Measurements from ENCODE around the gene CTNNBL1. TPM values are rescaled to one million over a fixed set of nuclear protein-coding genes. Genes with fewer than 3 reads are reported as not detected.

Gene CTNNBL1
- total and polyA plus RNA-seq, 2 donors (not counting 3 experiments of a cell fraction or from before 2014, with no cell fraction given) = 20.8 to 60.2 TPM

GRCh38 chr20:37920679-37921322 is 227.0 kb downstream of the CTNNBL1 start:
- Histone ChIP-seq H3K27me3 (ENCODE audit: control insufficient read depth in 2 of 2, insufficient read depth in 2 of 2, low read length in 2 of 2) (peaks cover 22 to 40% of the 10 kb centered on the region in 2 experiments), H3K36me3 (ENCODE audit: control insufficient read depth in 2 of 2, extremely low read depth in 1 of 2, insufficient read depth in 2 of 2, low read length in 2 of 2) (no peaks in the 10 kb centered on the region), H3K79me2 (ENCODE audit: control insufficient read depth, insufficient read depth, low read length) (no peaks in the 10 kb centered on the region), H3K9me3 (replicated peaks; ENCODE audit: control insufficient read depth, insufficient read depth, low read length) (no peaks in the 10 kb centered on the region), H3K4me3 (replicated peaks in 1 of 3; ENCODE audit: insufficient read depth in 1 of 3, low read depth in 1 of 3, low read length in 3 of 3) (no peak overlapping the region), H3K9me1 (replicated peaks; ENCODE audit: control insufficient read depth, extremely low read depth, insufficient read depth, low read length) (no peaks in the 10 kb centered on the region), H4K20me1 (replicated peaks; ENCODE audit: control insufficient read depth, extremely low read depth, insufficient read depth, low read length) (no peaks in the 10 kb centered on the region), H3K27ac (ENCODE audit: insufficient read depth, low read depth, low read length) (no peak overlapping the region), H3K4me2 (ENCODE audit: insufficient read depth, low read length) (no peak overlapping the region), H3K9ac (replicated peaks; ENCODE audit: extremely low read depth, insufficient read depth, low read length) (no peak overlapping the region), H2AFZ (ENCODE audit: low read depth, low read length) (no peak overlapping the region), H3K4me1 (ENCODE audit: control insufficient read depth, extremely low read depth, insufficient read depth, low read length) (no peaks in the 10 kb centered on the region)
- ChIA-PET CTCF (no interaction called here), POLR2A (no interaction called here)
- BruUV-seq (replicated peaks) = no TSS peak
- intact Hi-C loops (cut with micrococcal nuclease) (no loop called here), dilution Hi-C loops (cut with MboI; ENCODE audit: extremely low pct_ligation_motif_present, low sequenced_read_pairs) (no loop called here)
- TF ChIP-seq POLR2AphosphoS5 (IDR thresholded peaks at IDR 0.05; ENCODE audit: insufficient read depth, low read depth, low read length) (no peak), MYC (IDR thresholded peaks at IDR 0.05; ENCODE audit: low read depth, low read length) (no peak), POLR2A (IDR thresholded peaks at IDR 0.05; ENCODE audit: low read depth, low read length) (no peak), JUN (IDR thresholded peaks at IDR 0.05; ENCODE audit: borderline replicate concordance, insufficient read depth, insufficient read length, low read depth) (no peak)
- DNase-seq (ENCODE audit: low read depth, low spot score) (no peak), FAIRE-seq (no peak)

- TF ChIP-seq FOS (IDR thresholded peaks at IDR 0.05; ENCODE audit: borderline replicate concordance, insufficient read depth, low read length) (no peak), MAX (IDR thresholded peaks at IDR 0.05; ENCODE audit: insufficient read depth, insufficient read length) (no peak), JUN (IDR thresholded peaks at IDR 0.05; ENCODE audit: borderline replicate concordance, insufficient read depth, insufficient read length, low read depth) (no peak), EZH2 (IDR thresholded peaks at IDR 0.05; ENCODE audit: borderline replicate concordance, low read depth, low read length, severe bottlenecking) (no peak), MYC (IDR thresholded peaks at IDR 0.05; ENCODE audit: low read depth, low read length) (no peak), POLR2AphosphoS5 (IDR thresholded peaks at IDR 0.05; ENCODE audit: insufficient read depth, low read depth, low read length) (no peak), CTCF (IDR thresholded peaks at IDR 0.05; ENCODE audit: extremely low read depth in 1 of 2, insufficient read depth in 1 of 2, low read depth in 1 of 2, low read length in 2 of 2) (no peak), GATA2 (IDR thresholded peaks at IDR 0.05; ENCODE audit: insufficient read depth, insufficient read length, low read depth, low read length) (no peak), POLR2A (IDR thresholded peaks at IDR 0.05; ENCODE audit: low read depth, low read length) (no peak)
- no peaks in the 10 kb centered on the region for H4K20me1 ChIP-seq (replicated peaks; ENCODE audit: control insufficient read depth, extremely low read depth, insufficient read depth, low read length)
- H3K9me1 ChIP-seq (replicated peaks; ENCODE audit: control insufficient read depth, extremely low read depth, insufficient read depth, low read length) = no peaks in the 10 kb centered on the region
- no peak overlapping the region for H2AFZ ChIP-seq (ENCODE audit: low read depth, low read length)
- no peak for FAIRE-seq
- no TSS peak for BruUV-seq (replicated peaks)
- H3K79me2 ChIP-seq (ENCODE audit: control insufficient read depth, insufficient read depth, low read length) = no peaks in the 10 kb centered on the region
- no peak overlapping the region for H3K9ac ChIP-seq (replicated peaks; ENCODE audit: extremely low read depth, insufficient read depth, low read length)
- ChIA-PET CTCF (no interaction called here), POLR2A (no interaction called here)
- H3K9me3 ChIP-seq (replicated peaks; ENCODE audit: control insufficient read depth, insufficient read depth, low read length) = no peaks in the 10 kb centered on the region
- H3K27me3 ChIP-seq (ENCODE audit: control insufficient read depth in 2 of 2, insufficient read depth in 2 of 2, low read length in 2 of 2) = peaks cover 17 to 33% of the 10 kb centered on the region in 2 experiments
- no peaks in the 10 kb centered on the region for H3K4me1 ChIP-seq (ENCODE audit: control insufficient read depth, extremely low read depth, insufficient read depth, low read length)
- H3K27ac ChIP-seq (ENCODE audit: insufficient read depth, low read depth, low read length) = no peak overlapping the region
- no peak for DNase-seq (ENCODE audit: low read depth, low spot score)
- intact Hi-C loops (cut with micrococcal nuclease) = no loop called here
- dilution Hi-C loops (cut with MboI; ENCODE audit: extremely low pct_ligation_motif_present, low sequenced_read_pairs) = no loop called here
- no peaks in the 10 kb centered on the region for H3K36me3 ChIP-seq (ENCODE audit: control insufficient read depth in 2 of 2, extremely low read depth in 1 of 2, insufficient read depth in 2 of 2, low read length in 2 of 2)
- no peak overlapping the region for H3K4me2 ChIP-seq (ENCODE audit: insufficient read depth, low read length)
- no peak overlapping the region for H3K4me3 ChIP-seq (replicated peaks in 1 of 3; ENCODE audit: insufficient read depth in 1 of 3, low read depth in 1 of 3, low read length in 3 of 3)
Observed at GRCh38 chr20:37921341-37921929, 227.6 kb downstream of the CTNNBL1 start.
